HG02759 (cell line): Measurements from ENCODE around the gene TNFSF13.

ENCODE experiments used
- ATAC-seq: cut with Tn5 transposase; IDR thresholded peaks from one replicate; pipeline ENCODE4 v1.9.1; 2021; ENCODE audit warnings: mild to moderate bottlenecking, moderate library complexity; ENCODE audit not compliant: unreplicated experiment

Gene TNFSF13, protein sequence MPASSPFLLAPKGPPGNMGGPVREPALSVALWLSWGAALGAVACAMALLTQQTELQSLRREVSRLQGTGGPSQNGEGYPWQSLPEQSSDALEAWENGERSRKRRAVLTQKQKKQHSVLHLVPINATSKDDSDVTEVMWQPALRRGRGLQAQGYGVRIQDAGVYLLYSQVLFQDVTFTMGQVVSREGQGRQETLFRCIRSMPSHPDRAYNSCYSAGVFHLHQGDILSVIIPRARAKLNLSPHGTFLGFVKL

GRCh38 chr17:7558544-7559319 lies at the start of gene TNFSF13:
Gene TNFSF13 (plus strand): TSS chr17:7558750. CDS start chr17:7559040, 290 bp downstream.
- no peak for ATAC-seq

DNA sequence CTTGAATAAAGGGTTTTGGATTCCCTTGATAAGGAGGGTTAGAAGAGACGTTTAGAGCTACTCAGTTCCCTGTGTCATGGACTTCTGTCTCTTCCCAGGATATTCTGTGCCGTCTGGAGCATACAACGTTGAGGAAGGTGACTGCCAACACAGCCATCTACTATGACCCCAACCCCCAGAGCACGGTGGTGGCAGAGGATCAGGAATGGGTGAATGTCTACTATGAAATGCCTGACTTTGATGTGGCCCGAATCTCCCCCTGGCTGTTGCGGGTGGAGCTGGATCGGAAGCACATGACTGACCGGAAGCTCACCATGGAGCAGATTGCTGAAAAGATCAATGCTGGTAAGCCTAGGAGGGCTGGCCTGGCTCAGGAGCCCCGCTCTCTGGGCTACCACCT lies 49.7 kb upstream of the TNFSF13 start:
- ATAC-seq: no peak

GRCh38 chr17:7509937-7510336 lies 48.6 kb upstream of the TNFSF13 start:
- no peak for ATAC-seq

- ATAC-seq: no peak
Measured at GRCh38 chr17:7511108-7511507, 47.4 kb upstream of the TNFSF13 start.

DNA sequence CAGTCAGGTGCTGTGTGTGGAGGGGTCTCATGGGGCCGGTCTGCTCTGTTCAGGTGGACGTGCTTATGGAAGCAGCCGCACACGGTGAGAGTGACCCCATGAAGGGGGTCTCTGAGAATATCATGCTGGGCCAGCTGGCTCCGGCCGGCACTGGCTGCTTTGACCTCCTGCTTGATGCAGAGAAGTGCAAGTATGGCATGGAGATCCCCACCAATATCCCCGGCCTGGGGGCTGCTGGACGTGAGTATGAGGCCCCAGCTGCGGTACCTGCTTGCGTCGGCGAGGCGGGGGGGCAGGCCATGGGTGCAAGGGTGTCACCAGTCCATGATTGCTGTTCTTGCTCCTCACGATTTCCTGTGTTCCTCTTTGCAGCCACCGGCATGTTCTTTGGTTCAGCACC lies 46.4 kb upstream of the TNFSF13 start:
- no peak for ATAC-seq

DNA sequence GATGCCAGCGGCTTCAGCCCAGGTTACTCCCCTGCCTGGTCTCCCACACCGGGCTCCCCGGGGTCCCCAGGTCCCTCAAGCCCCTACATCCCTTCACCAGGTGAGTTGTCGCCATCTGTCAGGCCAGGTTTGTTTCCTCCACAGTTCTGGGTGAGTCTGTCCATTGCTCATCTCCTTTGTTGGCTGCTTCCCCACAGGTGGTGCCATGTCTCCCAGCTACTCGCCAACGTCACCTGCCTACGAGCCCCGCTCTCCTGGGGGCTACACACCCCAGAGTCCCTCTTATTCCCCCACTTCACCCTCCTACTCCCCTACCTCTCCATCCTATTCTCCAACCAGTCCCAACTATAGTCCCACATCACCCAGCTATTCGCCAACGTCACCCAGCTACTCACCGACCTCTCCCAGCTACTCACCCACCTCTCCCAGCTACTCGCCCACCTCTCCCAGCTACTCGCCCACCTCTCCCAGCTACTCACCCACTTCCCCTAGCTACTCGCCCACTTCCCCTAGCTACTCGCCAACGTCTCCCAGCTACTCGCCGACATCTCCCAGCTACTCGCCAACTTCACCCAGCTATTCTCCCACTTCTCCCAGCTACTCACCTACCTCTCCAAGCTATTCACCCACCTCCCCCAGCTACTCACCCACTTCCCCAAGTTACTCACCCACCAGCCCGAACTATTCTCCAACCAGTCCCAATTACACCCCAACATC lies 45.6 kb upstream of the TNFSF13 start:
- no peak for ATAC-seq

GRCh38 chr17:7513850-7514419 lies 44.6 kb upstream of the TNFSF13 start:
- no peak for ATAC-seq

- ATAC-seq: no peak
Measured at GRCh38 chr17:7515911-7516610, 42.5 kb upstream of the TNFSF13 start.

DNA sequence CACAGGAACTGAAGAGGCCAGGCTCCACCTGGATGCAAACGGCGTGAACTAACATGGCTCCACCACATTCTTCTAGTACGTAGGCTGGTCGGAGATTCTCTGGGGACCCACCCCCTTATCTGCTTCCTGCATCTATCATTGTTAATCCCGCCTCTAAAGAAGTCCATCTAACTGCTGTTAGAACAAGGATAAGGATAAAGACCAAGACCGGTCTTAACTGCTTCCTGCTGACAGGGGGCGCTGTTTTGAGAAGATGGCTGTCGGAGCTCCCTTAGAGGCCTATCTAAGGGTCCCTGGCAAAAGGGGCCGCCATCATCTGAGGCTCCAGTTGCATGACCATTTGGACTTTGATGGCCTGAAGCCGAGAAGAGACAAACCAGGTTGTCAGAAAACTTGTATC lies 35.5 kb upstream of the TNFSF13 start:
- ATAC-seq: no peak

GRCh38 chr17:7528842-7529241 lies 29.7 kb upstream of the TNFSF13 start:
- no peak for ATAC-seq

DNA sequence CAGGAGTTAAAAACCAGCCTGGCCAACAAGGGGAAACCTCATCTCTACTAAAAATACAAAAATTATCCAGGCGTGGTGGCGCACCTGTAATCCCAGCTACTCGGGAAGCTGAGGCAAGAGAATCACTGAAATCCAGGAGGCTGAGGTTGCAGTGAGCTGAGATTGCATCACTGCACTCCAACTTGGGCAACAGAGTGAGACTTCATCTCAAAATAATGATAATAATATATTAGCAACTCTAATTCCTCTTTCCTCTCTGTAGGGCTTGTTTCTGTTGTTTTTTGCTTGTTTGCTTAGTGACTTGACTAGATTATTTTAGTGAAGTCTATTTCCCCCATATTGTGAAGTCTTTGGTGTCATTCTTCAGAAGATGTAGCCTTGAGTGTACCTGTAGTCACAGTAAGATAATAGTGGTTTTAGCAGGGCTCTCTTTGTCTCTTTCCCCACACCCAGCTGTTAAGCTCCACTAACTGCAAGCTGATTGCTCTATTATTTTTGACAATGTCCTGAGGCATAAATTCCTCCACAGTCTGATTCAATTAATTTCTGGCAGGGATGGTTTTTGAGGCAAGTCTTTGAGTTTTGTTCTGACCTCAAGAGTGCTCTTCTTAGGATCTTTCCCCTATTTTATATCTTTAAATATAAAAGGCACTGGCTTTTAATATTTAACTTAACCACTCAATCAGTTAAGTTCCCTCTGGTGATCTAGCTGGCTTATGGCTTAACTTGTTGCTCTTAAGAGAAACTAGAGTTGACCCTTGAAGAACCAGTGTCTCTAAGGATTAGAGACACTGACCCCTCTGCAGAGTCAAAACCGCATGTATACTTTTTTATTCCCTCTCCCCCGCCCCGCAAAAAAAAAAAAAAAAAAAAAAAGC lies 28.3 kb upstream of the TNFSF13 start:
- no peak for ATAC-seq

DNA sequence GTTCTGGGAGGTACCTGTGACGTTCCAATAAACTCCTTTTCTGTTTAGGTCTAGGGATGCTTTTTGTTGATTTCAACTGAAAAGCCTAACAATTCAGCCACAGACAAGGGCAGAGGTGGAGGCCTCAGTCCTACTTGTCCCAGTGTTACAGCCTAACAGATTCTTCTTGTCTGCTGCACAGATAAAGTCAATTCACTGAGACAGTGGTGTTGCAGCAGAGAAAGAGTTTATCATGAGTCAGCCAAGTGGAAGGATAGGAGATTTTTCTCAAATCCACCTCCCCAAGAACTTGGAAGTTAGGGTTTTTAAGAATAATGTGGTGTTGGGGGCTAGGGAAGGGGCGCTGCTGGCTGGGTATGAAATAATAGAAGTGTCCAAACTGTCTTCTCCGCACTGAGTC lies 20.5 kb upstream of the TNFSF13 start:
- ATAC-seq: no peak

- no peak for ATAC-seq
Measured at GRCh38 chr17:7538891-7539545, 19.5 kb upstream of the TNFSF13 start.

DNA sequence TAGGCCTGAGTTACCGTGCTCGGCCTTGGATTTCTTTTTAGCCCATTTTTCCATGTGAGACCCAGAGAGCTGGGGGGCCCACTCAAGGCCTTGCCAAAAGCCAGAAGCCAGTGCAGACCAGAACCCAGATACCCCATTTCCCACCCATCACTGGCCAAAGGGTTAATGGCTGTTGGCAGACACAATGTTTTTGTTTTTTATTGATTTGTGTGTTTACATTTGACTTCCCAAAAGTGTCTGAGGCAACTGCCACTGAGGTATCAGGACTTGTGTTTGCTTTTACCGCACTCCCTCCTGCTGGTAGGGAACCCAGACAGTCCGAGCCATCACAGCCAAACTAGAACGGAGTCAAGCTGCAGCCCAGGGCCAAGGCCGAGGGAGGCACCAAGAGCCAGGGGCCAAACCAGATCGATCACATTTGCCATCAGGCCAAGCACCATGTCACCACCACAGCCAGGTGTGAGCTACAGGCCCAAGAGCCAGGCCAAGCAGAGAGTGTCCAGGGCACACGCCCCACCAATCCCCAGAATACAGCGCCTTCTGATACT lies 17.4 kb upstream of the TNFSF13 start:
- no peak for ATAC-seq

DNA sequence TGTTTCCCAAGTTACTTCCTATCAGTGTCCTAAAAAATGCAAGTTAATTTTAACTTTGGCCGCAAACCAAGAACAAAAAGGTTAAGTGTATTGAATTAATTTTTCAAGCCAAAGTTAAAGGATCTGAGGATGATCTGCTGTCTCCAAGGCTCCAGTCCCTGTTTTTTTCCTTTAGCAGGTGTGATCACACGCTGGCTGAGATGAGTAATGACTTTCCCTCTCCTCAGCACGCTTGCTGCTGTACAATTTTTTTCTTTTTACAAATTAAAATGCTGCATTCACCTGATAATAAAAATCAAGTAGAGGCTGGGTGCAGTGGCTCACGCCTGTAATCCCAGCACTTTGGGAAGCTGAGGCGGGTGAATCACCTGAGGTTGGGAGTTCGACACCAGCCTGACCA lies 13.6 kb upstream of the TNFSF13 start:
- no peak for ATAC-seq

- no peak for ATAC-seq
Measured at GRCh38 chr17:7548585-7549400, 9.8 kb upstream of the TNFSF13 start, which contains the start of gene TNFSF12. Gene TNFSF12 (plus strand): TSS chr17:7549058. CDS start chr17:7549154, 96 bp downstream.

- ATAC-seq: no peak
Measured at GRCh38 chr17:7549401-7550055, 9.0 kb upstream of the TNFSF13 start.

DNA sequence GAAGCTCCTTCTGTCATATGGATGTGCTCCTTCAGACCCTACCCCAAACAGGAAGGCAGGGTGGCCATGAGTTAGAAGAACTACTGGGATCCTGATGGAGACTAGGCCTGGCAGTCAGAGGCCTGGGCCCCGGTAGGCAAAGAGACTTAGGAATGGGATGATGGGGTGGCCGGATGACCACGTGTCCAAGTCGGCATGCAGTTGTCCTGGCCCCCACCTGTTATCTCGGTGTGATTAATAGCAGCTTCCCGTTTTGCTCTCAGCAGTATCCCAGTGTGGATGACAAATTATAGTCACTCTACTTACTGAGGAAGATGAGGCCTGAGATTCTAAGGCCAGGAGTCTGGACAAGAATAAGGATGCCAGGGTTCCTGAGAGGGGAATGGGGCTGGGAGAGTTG lies 8.2 kb upstream of the TNFSF13 start:
- ATAC-seq: no peak
